Glomerular visceral epithelial cell (primary cell): ENCODE data around the gene SET.

Experiments used
- DNase-seq: peaks from one replicate; pipeline ENCODE4 v3.0.0-alpha.2; 2016; ENCODE audit errors: extremely low spot score

The SET gene

DNA sequence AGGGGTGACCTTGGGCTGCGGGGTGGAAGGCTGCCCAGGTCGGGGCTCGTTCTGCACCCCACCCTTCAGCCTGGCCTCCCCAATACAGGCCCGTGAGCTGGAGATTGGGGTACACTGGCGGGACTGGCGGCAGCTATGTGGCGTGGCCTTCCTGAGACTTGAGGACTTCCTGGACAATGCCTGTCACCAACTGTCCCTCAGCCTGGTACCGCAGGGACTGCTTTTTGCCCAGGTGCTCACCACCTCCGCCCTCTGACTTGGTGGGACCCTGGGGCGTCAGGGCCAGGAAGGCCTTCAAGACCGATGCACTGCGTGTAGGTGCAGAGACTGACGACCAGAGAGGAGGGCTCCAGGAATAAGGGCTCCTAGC, 24.4 kb downstream of the SET start:
- no peak for DNase-seq

DNA sequence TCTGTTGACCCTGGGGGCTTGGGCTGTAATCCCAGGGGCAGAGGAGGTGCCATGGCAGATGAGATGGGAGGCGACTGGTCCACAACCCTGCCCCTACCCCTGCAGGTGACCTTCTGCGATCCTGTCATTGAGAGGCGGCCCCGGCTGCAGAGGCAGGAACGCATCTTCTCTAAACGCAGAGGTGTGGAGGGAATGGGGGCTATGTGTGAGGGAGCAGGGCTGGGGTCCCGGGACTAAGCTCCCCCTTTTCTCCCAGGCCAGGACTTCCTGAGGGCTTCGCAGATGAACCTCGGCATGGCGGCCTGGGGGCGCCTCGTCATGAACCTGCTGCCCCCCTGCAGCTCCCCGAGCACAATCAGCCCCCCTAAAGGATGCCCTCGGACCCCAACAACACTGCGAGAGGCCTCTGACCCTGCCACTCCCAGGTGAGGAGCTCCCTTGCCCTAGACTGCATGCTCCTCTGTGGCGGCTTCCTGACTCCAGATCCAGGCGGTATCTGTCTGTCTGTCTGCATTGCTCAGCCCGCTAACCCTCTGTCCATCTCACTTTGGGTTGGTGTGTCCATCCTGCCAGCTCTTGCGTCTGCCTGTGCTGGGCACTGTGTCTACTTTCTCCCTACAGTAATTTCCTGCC, 25.0 kb downstream of the SET start:
- DNase-seq: no peak

DNA sequence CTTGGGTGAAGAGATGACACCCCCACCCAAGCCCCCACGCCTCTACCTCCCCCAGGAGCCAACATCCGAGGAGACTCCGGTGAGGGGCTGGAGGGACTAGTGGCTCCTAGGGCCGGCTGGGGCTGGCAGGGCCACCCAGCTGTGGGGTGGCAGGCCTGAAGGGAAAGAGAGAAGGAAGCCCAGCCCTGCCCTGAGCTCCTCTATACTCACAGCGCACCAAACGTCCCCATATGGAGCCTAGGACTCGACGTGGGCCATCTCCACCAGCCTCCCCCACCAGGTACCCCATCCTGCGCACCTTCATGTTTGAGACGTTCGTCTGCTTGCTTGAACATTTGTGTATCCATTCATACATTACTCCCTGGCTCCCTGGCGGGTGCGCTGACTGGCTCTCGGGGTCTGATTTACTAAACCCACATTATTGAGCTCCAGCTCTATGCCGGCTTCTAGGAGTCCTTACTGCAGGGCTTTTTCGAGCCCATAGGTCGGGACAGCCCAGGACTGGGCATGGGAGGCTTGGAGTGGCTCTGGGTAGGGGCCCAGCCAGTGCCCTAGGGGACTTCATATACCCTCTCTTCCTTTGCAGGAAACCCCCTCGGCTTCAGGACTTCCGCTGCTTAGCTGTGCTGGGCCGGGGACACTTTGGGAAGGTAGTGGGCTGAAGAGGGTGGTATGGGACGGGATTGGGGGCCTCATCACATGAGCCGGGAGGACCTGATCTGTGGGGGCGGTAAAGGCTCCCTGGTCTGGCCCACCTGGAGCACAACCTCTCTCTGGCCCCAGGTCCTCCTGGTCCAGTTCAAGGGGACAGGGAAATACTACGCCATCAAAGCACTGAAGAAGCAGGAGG, 25.8 kb downstream of the SET start:
- no peak for DNase-seq

DNA sequence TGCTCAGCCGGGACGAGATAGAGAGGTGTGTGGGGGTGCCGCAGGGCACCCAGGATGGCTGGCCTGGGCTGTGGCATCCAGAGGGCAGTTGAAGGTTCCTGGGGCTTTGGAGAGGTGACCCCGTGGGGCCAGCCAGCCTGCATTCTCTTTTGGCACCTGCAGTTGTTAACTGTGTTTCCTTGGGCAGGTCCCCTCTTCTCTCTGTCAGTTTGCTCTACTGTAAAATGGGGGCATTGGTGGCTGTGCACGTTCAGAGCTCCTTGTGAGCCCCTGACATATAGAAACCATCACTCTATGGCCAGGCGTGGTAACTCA, 26.4 kb downstream of the SET start:
- DNase-seq: no peak

DNA sequence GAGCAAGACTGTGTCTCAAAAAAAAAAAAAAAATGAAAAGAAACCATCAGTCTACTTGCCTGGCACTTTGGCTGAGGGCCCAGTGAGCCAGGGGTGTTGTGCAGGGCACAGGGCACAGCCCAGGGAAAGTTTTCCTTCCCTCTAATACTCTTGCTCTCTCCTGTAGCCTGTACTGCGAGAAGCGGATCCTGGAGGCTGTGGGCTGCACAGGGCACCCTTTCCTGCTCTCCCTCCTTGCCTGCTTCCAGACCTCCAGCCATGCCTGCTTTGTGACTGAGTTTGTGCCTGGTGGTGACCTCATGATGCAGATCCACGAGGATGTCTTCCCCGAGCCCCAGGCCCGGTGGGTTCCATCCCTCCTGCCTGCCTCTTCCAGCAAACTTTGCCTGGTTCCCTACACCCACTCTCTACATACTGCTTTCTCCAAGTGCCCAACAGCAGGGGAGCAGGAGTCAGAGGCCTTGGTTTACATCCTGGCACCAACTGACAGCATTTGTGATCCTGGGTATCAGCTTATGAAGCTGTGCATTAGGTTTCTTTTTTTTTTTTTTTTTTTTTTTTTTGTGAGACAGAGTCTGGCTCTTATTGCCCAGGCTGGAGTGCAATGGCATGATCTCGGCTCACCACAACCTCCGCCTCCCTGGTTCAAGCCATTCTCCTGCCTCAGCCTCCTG, 27.7 kb downstream of the SET start:
- DNase-seq: no peak

DNA sequence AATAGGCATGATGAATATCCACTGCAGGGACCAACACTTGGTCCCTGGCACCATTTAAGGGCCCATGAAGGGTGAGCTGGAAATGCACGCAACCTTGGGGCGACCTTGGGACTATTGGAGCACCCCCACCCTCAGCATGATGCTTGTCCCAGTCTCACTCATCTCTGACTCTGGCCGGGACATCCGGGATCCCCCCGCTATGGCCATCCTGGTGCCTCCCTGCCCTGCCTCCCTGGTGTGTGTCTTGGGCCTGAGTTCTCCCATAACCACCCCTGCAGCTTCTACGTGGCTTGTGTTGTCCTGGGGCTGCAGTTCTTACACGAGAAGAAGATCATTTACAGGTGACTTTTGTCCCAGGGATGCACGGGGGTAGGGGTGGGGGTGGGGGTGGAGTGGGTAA, 29.0 kb downstream of the SET start:
- no peak for DNase-seq

DNA sequence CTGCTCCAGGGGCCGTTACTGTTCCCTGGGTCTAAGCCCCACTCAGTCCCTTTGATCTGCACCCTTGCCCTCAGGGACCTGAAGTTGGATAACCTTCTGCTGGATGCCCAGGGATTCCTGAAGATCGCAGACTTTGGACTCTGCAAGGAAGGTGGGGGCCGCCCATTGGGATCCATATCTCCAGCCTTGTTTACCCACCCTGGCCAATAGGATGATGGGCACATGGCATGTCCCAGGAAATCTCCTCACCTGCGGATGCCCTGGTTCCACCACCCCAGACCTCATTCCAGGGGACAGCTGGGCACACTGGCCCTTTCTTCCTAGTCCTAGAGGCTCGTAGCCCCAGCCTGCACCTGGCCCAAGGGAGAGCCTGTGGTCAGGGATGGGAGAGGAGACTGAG, 29.5 kb downstream of the SET start:
- no peak for DNase-seq

DNA sequence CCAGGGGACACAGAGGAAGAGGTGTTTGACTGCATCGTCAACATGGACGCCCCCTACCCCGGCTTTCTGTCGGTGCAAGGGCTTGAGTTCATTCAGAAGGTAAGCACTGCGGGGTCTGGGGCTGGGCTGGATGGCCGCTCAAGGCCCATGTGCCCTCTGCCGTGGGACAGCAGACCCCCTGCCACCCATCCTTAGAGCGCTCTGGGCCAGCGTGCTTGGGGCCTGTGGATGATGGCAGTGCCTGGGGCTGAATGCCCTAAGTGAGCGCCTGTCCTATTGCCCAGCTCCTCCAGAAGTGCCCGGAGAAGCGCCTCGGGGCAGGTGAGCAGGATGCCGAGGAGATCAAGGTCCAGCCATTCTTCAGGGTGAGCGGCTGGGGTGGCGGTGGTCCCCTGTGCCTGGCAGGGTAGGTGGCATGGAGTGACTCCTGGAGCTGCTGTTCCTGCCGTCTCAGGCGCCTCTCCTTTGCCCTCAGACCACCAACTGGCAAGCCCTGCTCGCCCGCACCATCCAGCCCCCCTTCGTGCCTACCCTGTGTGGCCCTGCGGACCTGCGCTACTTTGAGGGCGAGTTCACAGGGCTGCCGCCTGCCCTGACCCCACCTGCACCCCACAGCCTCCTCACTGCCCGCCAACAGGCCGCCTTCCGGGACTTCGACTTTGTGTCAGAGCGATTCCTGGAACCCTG, 31.0 kb downstream of the SET start:
- no peak for DNase-seq

DNA sequence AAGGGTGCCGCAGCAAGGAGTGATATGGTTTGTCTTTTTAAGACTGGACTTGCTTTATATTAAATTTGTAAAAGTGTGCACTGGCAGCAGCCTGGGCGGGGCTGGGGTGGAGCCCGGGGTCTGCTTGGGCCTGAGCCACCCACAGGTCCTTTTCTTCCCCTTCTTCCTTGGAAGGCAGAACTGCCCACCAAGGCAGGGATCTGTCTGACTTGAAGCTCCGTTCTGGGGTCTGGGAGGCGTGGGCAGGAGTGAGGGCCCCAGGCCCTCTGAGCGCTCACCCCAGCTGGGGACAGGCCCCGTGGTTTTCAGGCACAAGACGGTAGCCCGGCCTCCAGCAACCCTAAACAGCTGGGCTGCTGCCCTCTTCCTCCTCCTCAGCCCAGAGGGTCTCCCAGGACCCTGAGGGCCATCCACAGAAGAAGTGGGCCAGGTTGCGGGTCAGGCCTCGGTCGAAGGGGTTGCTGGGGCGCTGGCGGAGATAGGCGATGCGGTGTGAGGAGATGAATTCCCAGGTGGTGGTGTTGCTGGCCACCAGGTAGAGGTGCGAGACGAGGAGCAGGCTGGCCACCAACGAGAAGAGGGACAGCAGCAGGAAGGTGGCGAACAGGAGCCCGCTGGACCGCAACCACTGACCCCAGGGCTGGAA, 31.9 kb downstream of the SET start:
- no peak for DNase-seq

DNA sequence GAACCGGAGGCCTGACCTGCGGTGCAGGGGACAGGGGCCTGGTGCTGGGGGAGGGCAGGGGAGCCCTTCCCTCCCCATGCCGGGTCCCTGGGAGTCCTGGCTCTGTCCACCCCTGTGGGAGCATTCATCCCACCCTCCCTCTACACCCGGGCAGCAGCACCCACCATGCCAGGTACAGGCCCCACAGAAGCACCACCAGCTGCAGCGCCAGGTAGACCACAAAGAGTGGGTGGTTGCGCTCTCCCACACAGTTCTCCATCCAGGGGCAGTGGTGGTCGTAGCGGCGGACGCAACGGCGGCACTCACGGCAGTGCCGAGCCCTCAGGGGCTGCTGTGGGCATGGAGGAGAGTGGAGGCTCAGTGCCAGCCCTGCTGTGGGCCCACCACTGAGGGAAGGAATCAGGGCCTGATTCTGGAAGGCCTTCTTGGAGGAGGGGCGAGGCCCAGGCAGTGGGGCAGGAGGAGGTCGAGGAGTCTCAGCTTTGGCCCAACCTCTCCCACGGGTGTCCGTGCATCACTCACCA, 32.5 kb downstream of the SET start:
- DNase-seq: no peak

DNA sequence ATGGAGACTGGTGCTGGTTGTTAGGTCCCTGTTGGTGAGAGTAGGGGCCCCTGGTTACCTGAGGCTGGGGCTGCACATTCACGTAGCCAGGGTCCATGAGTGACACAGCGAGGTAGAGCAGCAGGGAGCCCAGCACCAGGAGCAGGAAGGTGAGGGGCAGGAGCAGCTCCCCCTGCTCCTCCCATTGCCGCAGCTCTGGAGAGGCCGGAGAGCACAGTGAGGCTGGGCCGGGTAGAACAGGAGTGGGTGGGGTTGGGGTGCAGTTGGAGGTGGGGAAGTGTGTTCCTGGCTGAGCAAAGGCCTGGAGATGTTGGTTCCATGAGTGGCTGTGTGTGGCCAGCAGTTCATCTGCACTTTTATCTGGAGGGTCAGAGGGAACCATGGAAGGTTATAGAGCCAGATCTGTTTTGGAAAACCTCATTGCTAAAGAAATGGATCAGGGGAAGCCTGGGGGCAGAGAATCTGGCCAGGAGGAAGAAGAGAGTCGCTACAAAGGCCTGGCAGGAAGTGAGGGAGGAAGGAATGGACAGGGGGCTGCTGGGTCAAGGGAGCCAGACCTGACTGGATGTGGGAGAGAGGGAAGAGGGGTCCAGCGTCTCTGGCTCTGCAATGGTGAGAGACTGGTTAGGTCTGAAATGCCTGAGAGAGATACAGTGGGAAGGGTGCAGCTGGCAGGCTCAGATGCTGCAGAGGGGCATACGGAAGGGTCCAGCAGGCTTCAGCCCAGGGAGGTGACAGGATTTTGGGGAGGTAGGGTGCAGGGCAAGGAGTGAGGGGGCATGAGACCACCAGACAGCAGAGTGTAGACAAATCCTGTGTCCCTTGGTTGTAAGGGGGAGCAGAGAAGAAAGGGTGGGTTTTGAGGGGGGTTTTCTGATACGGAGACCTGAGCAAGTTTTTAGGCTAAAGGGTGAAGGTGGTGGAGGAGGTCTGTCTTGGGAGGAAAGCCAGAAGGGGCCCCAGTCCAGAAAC, 33.6 kb downstream of the SET start:
- DNase-seq: no peak

DNA sequence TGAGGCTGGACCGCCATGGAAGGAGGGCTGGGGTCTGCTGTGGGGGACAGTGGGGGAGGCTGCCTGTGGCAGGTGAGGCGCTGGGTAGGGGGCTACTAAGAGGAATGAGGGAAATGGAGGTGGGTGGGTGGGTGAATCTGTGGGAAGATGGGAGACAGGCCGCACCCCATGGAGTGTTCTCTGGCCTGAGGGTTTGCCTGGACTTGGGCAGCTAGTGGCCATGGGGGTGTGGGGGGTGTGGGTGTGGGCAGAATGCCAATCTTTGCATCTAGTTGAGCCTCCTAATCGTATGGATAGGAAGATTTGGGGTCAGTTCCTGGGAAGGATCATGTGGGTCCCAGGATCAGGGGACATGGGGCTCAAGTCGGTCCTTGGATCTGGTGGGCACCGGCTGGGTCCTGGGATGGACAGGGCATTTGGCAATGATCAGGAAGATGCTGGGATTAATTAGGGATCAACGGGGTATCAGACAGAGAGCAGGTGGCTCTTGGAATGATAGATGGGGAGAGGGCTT, 34.4 kb downstream of the SET start:
- peak; percentile 31 for DNase-seq

DNA sequence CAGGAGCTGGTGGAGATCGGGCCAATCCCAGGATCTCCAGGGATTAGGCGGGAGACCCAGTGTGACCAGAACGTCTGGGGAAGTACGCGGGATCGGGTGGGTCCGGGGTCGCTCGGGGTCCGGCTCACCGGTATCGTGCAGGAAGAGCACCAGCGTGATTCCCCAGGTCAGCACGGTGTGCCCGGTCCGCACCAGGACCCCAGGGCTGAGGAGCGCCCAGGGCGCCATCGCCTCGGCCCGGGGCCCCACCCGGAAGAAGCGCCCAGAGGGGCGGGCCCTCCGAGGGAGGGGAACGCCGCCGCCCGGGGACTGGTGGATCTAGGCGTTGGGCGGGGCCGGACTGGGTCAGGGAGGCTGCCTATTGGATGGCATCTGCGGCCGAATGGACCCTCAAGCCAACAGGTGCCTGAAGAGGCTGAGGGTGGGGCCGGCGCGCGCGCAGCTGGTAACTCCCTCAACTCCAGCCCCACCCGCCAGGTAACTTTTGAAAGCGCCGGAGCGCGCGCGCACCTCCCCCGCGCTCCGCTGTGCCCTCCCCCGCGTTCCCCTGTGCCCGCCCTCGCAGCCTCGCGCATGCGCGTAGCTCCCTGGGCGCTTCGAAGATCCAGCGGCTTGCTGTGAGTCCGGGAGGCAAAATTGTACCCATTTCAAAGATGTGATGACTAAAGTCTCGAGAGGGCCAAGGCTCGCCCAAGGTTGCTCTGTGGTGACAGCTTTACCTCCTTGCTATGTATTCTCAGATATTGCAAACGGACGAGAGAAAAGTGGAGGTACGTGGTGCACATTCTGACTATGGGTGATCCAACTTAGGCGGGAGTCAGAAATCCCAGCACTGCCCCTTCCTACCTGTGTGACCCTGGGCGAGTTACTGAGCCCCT, 35.1 kb downstream of the SET start, which contains the start of gene ZDHHC12:
ZDHHC12 (minus strand) TSS at position 262 of the 878 bp plus-strand sequence; CDS start at position 228, 34 bp downstream.
- peak; percentile 99 for DNase-seq

DNA sequence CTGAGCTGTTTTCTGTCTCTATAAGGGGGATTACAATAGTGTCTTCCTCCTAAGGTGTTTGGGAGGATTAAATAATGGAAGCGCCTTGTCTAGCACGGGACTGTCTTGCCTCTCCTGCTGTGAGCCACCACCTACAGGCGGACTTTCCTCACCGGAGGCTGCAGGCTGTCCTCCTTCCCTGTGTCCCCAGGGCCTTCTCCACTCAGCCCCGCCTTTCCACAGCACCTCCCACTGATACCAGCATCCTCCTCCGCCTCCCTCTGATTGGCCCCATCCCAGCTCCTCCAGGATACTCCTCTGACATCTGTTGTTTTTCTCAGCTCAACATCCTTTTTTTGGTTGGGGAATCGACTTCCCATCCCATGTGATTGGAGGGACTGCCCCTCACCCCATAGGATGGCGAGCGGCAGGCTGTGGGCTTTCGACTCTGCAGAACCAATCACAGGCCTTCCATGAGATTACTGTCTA, 35.8 kb downstream of the SET start:
- DNase-seq: peak; percentile 83

DNA sequence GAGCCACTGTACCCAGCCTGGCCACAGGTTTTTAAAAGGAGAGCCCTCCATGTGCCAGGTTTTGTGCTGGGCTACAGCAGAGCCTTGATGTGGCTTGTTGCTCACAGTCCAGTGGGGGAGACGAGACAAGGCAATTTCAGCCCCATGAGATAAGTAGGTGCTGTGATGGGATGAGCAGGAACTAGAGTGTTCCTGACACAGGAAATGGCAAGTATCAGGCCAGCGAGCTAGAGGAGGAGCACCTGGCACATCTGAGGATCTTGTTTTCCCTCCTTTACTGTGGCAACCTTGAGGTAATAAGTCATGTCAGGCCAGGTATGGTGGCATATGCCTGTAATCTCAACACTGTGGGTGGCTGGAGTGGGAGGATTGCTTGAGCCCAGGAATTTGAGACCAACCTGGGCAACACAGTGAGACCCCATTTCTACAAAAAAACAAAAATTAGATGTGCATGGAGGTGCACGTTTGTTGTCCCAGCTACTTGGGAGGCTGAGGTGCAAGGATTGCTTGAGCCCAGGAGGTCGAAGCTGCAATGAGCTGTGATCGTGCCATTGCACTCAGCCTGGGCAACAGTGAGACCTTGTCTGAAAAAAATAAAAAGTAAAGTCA, 38.7 kb downstream of the SET start:
- DNase-seq: no peak

DNA sequence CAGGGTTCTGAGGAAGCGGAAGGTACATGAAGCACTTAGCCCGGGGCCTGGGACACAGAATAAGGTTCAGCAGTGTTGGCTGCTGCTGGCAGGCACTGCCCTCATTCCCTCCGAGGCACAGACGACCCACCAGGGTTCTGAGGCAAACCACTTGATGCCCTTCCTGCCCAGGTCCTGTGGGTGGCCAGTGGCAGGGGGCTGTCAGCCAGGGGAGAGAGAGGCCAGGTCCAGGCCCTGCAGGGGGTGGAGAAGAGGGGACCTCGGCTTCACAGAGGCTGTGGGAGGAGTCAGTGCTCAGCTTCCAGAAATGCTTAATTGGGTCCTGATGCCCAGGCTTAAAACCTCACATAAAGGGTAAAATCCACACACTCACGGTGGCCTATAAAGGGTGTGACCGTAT, 39.3 kb downstream of the SET start:
- no peak for DNase-seq

DNA sequence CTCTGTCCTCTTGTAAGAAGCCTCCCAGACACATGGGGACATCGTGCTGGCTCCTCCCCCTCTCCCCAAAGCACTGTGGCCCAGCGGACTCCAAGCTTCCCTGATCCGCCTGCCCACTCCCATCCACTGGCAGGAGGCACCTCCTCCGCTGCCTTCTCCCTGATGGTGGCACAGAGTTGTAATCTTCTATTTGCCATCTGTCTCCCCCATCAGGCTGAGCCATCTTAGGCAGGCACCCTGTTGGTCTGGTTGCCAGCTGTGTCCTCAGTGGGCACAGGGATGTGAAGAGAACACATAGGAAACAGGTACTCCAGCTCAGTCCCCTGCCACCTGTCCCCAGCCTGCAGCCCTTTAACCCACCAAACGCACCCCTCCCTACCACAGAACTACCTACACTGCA, 40.3 kb downstream of the SET start:
- DNase-seq: no peak

DNA sequence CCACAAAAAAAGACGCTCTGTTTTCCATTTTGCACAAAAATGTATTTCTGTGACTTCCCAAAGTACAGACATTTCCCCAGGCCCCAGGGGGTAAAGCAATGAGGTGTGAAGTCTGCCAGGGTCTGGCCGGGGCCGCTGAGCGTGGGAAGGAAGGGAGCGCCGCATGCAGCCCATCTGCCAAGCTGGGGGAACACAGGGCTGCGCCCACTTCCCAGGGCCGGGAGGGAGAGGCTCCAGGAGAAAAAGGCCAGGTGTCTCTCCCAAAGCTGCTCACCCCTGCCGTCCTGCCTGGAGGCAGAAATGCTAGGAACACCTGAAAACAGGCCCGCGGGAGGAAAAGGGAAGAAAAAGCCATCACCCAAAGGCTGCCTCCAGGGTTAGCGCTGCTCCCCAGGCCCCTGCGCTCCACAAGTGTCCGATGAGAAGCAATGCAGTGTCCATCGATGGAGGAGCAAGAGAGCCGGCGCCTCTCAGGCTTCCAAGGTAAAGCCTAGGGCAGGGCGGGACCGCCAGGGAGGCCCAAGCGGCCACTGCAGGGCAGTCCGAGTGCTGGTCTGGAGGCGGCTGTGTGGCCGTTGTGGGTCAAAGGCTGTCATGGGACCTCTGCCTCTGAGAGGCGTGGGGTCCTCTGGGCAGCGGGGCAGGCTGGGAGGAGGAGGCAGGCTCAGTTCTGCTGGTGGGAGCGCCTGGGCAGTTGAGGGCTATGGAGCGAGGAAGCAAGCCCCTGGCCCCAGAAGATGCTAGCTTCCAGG, 40.9 kb downstream of the SET start:
- no peak for DNase-seq
